Measurements from ENCODE around the gene DSG1.
"Not testable (repeated sequence)": the region's sequence is repeated elsewhere in the genome, so short reads cannot be mapped to it uniquely, and the experiment has no call there.

DSG1 gene

DNA sequence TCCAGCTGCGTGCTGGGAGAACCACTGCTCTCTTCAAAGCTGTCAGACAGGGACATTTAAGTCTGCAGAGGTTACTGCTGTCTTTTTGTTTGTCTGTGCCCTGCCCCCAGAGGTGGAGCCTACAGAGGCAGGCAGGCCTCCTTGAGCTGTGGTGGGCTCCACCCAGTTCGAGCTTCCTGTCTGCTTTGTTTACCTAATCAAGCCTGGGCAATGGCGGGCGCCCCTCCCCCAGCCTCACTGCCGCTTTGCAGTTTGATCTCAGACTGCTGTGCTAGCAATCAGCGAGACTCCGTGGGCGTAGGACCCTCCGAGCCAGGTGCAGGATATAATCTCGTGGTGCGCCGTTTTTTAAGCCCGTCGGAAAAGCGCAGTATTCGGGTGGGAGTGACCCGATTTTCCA is 35.4 kb downstream of the DSG1 start:
- not testable (repeated sequence) for DNase-seq

DNA sequence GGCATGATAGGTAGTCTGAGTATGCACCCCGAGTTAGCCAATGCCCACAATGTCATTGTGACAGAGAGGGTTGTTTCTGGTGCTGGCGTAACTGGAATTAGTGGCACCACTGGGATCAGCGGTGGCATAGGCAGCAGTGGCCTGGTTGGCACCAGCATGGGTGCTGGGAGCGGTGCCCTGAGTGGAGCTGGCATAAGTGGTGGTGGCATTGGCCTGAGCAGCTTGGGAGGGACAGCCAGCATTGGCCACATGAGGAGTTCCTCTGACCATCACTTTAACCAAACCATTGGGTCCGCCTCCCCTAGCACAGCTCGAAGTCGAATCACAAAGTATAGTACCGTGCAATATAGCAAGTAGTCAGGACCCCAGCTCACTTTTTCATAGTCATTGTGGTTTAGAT is 37.0 kb downstream of the DSG1 start:
- no peak for DNase-seq

DNA sequence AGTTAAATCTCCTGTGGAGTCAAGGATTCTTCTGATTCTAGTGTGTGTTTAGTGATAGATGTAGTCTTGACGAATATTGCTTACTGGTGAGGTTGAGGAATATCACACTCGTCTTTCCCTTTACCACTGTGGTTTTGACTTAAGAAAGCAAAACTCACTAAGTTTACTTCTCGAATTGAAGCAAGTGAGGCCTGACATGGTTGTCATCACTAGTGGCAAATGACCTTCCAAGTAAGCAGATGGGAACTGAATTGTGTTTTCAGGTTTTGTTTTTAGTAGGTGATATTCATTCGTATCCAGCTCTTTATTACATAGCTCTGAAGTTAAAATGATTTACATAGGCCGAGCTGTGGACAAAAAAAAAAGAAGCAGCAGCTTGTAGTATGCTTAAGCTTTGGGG is 38.1 kb downstream of the DSG1 start:
- DNase-seq: no peak

DNA sequence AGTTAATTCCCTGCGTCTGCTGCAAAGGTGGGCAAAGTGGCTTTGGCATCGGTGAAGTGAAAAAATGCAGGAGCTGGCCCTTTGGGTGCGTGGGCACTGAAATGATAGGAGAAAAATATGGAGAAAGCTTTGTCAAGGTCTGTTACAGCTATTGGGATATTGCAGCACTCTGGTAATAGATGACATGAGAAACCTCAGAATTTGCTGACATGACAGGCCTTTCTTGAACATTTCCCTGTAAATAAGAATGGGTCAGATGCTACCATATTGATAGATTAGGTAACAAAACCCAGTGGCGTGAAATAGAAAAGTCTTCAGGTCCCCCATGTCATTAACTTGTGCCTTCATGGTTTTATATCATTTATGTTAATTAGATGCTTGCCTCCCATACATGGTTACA is 46.2 kb downstream of the DSG1 start:
- no peak for DNase-seq

DNA sequence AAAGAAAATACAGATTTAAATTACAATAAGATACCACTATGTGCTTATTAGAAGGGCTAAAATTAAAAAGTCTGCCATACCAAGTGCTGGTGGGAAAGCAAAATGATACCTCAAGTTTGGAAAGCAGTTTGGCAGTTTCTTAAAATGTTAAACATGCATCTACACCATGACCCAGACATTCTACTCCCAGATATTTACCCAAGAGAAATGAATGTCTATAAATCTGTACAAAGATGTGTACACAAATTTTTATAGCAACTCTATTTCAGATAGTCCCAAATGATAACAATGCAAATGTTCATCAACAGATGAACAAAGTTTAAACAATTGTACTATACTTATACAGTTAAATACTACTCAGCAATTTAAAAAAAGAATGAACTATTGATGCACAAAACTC is 51.5 kb downstream of the DSG1 start:
- no peak for DNase-seq

DNA sequence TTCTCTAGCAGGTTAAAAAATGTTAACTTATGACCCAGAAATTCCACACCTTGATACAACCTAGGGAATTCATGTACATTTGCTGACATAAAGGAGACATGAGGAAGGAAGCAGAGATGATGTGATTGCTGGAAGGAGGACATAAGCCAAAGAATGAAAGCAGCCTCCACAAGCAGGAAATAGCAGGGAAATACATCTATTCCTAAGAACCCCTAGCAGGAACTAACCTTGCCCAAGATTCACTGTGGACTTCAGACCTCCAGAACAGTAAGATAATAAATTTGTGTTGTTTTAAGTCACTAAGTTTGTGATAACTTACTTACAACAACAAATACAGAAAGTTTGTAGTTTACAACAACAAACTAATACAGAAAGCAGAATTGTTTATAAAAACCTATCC is 54.0 kb downstream of the DSG1 start:
- no peak for DNase-seq

DNA sequence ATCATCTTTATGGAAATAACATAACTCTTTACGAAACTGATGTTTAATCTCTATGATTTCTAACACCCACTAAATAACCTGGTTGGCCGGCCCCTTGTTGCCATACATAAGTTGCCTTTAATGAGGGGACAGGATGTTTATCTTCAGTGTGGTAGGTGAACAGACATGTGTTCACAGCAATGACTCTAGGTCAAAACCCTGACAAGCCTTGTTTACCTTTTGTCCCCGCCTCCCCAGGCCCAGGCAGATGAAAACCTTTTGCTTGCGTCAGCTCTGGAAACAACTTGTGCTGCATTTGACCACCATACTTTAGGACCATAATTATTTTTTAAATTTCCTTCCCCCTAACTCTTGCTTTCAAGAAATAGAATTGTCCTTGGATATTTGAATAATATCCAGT is 55.7 kb downstream of the DSG1 start:
- no peak for DNase-seq

DNA sequence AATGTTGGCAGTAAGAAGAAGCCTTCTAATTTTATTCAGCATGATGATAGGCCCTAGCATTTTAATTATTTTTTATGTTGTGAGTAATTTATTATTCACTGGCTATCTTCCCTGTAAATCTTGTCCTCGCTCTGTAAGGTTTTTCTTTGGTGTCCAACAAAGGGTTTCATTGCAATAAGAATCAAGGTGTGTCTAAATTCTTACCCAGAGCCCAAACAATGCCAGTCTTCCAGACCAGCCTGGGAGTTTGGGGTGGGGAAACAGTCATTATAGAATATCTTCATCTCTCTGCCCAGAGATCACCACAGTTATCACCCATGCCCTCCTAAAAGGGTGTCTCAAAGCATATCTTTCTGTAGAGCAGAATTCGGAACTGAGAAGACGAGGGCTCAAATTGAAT is 58.5 kb downstream of the DSG1 start, which contains the start of gene DSG4:
TSS of gene DSG4 (plus strand) at position 301 of the 400 bp plus-strand sequence. CDS start 135 bp downstream, outside the sequence.
- no peak for DNase-seq

DNA sequence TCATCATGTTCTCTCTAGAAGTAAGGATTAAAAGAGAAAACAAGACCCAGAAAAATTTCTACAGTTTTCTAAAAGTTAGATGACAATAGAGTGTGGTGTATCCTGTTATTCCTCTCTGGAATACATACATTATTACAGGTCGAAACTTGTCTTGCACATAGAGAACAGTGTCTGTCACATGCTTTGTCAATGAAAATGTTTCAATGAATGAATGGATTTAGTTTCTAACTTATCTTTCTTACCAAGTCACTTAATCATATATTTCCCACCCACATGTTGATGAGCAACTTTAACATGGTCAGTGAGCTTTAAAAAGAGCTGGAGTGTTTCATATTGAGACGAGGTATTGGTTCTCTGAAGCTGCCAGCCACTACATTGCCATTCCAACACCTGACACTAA is 63.0 kb downstream of the DSG1 start:
- no peak for DNase-seq

DNA sequence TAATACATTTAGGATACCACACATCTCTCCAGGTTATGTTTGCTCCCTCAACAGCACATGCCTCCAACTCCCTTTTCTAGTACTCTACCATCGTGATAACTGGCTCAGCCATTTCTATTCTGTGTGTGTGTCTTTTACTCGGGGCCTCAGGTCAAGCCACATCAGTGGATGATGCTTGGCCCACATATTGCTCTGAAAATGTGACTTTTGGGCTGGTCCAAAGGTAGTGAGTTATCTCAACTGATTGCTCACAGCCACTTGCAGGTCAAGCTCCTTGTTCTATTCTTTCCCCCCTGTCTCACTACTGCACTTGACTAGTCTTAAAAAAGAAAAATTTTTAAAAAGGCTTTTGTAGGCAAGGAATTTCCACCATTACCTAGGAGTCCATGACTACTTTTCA is 64.1 kb downstream of the DSG1 start:
- DNase-seq: no peak

DNA sequence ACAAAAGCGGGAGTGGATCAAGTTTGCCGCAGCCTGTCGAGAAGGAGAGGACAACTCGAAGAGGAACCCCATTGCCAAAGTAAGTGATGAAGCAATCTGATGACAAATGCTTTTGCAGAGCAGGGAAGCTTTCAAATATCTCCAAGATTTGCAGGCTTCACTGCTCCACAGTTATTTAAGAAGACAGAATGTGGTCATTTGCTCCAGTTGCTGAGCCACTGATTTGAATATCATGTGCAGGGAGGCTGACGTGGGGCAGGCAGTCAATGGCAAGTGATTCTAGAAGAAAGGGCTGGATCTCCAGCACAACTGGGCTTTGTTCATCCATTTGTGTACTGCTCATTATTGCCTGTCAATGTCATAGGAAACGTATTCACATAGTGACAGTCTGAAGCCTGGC is 68.8 kb downstream of the DSG1 start:
- DNase-seq: no peak

DNA sequence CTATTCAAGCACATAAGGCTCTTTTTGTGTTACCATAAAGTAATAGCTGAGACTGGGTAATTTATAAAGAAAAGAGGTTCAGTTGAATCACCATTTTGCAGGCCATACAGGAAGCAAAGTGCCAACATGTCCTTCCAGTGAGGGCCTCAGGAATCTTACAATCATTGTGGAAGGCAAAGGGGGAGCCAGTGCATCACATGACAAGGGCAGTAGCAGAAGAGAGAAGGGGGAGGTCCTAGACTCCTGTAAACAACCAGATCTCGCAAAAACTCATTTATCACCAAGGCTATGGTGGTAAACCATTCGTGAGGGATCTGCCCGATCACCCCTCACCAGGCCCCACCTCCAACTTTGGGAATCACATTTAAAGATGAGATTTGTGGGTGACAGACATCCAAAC is 75.3 kb downstream of the DSG1 start:
- no peak for DNase-seq

DNA sequence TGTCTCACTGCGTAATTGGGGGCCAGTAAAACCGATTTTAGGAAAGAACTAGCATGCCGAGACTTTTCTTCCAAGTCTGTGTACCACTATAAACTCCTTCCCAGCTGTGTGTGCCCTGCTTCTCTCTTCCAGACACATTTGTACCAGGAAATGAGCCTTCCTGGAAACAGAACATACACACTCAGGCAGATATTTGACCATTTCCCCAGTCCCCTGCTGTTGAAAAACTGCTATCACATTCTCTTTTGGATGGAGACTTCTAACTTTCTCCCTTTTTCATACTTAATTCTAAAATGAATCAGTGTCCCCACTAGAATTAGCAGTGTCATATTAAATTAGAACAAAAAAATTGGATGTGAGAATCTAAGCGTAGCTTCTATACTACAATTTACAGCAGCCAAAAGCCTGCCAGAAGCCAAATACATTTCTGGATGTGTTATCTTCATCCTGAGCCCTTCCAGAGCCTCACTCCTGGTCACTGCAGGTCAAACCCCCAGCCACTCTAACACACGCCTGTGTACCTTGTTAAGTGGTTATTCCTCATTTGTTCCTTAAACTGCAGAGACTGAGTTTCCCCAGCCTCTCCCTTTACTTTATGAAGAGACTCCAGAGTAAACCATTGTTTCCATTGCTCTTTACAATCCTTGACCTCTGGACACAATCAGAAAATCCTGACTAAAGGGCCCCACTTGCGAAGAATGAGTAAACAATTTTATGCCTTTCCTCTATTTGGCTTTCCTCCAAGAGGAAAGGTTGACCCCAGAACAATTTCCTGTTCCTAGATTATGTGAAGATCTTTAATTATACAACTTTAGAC is 79.0 kb downstream of the DSG1 start:
- no peak for DNase-seq

DNA sequence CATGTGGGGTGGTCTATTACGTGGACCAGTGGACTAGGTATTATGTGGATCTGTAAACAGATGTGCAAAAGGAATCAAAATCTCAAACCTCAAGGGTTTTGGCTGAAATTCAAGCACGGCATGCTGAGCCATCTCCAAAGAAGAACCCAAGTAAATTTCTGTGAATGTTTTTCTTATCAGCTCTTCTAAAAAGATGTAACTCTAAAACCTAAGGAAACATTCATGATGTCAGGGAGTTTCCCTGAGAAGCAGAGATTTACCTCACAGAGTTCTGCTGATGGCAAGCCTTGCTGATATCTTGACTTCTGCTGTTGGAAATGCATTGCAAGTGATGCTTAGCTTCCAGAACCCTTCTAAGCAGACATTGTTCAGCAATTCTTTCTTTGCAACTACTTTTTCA is 80.2 kb downstream of the DSG1 start:
- DNase-seq: no peak

DNA sequence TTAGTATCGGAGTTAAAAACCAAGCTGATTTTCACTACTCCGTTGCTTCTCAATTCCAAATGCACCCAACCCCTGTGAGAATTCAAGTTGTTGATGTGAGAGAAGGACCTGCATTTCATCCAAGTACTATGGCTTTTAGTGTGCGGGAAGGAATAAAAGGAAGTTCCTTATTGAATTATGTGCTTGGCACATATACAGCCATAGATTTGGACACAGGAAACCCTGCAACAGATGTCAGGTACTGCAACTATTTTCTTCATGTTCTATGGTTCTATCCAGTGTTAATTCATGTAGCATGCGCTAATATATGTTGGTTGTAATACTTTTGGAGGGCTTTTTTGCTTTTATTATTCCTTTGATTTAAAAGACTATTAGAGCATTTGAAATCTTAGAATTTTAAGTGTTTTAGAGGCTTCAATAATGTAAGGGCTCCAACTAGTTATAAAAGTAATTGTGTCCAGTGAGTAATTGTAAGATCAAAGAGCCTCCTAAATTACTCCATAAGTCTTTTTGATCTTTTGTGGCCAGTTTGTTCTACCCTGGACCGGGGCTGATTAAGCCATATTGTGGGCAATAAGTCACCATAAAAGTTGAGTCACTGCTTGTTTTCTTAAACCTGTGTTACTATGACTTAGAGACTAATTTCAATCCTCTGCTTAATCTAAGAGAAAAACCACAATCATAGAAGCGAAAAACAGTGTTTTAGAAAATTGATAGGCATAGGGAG is 81.5 kb downstream of the DSG1 start:
- DNase-seq: no peak

DNA sequence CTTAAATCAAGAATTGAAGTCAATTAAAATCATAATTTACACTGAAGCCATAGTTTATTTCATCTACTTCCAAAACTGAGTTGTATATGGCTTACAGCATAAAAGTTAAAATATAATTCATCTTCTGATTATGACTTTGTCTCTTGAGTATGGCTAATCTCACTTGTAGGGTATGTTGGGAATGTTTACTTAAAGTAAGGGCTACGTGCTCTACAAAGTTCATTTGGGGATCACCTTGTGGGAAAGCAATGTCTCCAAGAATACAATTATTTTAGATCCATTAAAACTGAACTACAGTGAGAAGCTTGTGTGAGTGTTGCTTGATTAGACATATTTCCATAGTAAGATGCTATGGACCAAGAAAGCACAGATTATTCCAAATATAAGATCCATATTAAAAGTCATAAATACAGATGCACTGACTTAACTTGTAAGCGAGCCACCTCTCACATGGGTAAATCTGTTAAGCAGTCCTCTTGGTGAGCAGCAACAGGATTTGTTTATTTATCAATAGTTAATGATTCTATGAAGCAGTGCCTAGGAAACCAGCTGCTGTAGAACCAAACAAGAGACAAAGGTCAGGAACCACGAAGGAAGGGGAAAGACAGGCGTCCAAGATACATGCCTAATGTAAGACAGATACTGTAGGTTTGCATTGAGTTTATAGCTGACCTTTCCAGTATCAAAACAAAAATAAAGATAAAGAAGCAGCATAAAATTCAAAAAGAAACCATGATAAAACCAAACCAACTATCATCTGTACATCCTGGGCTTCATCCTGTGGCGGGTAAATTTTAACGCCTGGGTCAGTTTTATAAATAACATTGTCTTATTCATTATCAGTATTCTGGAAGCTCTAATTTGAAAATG is 83.4 kb downstream of the DSG1 start:
- no peak for DNase-seq

DNA sequence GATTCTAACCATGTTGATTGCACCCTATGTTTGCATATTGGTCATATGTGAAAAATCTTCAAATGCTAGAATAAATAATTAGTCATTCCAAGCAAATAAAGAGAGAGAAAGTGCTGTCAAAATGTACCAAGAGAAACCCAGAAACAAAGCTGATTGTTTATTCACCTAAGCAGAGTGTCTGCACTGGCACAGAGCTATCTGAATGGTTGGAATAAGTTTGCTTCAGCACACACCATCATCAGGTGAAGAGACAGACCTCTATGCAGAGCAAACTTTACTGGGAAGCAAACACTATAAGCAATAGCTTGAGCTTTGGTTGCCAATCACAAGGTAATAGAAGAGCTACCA is 84.0 kb downstream of the DSG1 start:
- DNase-seq: no peak

DNA sequence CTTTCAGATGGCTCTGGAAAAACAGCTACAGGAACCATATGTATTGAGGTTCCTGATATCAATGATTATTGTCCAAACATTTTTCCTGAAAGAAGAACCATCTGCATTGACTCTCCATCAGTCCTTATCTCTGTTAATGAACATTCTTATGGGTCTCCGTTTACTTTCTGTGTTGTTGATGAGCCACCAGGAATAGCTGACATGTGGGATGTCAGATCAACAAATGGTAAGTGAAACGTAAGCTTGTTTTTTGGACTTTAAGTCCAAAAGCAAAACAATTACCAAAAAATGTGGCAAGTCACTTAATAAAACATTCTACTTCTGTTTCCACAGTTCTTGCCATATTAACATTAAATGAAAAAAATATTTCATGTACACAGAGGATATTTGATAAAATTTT is 85.4 kb downstream of the DSG1 start:
- DNase-seq: no peak
